B cell (primary cell): ENCODE results near the gene ADGRA3. TPM values are rescaled to one million over a fixed set of nuclear protein-coding genes. Genes with fewer than 3 reads are reported as not detected.

Experiments used
- ATAC-seq: fragments of 200-7000 bp; cut with Tn5 transposase; one replicate; pipeline ENCODE4 v1.10.0; 2021; ENCODE audit warnings: low read depth, mild to moderate bottlenecking, moderate number of reproducible peaks, moderate library complexity
- CTCF ChIA-PET: fragments of 350-600 bp; sonication (Branson Sonifier 250); formaldehyde crosslinking; loops from one replicate; lab custom pipeline; 2021; ENCODE audit warnings: antibody characterized with exemption, inconsistent platforms; lab: Charles Lee
- POLR2A ChIA-PET: fragments of 350-600 bp; sonication (Branson Sonifier 250); formaldehyde crosslinking; loops from one replicate; lab custom pipeline; 2021; ENCODE audit warnings: antibody characterized with exemption; lab: Charles Lee
- DNase-seq: peaks from one replicate; pipeline ENCODE4 v3.0.0; 2013
- H2AFZ ChIP-seq: 2 replicates; pipeline ENCODE4 v1.6.1; 2012; ENCODE audit warnings: mild to moderate bottlenecking, low read depth, low read length; ENCODE audit not compliant: insufficient read depth, poor library complexity, severe bottlenecking
- H3K27ac ChIP-seq, 2 donors: 1 replicate in 1 of 2; 2 replicates in 1 of 2; pipeline ENCODE4 v1.5.1; 2012 to 2013; ENCODE audit warnings: low read length in 2 of 2, mild to moderate bottlenecking in 2 of 2, moderate library complexity in 1 of 2
- H3K27me3 ChIP-seq, 4 experiments: fragments of 200-600 bp in 1 of 4; sonication (generic) in 1 of 4; replicated peaks in 1 of 4; 1 replicate in 2 of 4; 2 replicates in 2 of 4; pipeline versions ENCODE4 v1.6.1 to v1.7.0; 2013 to 2016; ENCODE audit warnings: low read length in 3 of 4, mild to moderate bottlenecking in 2 of 4, mixed read lengths in 1 of 4, moderate library complexity in 1 of 4; ENCODE audit not compliant: insufficient read depth in 4 of 4, control insufficient read depth in 3 of 4; ENCODE audit errors: control extremely low read depth in 1 of 4
- H3K36me3 ChIP-seq, 2 experiments: replicated peaks in 1 of 2; 1 replicate in 1 of 2; 2 replicates in 1 of 2; pipeline versions ENCODE4 v1.6.1 to v1.7.1; 2013; ENCODE audit warnings: low read length in 1 of 2; ENCODE audit not compliant: insufficient read depth in 2 of 2, control insufficient read depth in 1 of 2; ENCODE audit errors: control extremely low read depth in 1 of 2, extremely low read depth in 1 of 2
- H3K4me1 ChIP-seq, 2 donors: fragments of 200-600 bp in 1 of 2; sonication (generic) in 1 of 2; 1 replicate in 1 of 2; 2 replicates in 1 of 2; pipeline versions ENCODE4 v1.5.1 to v1.6.1; 2013 to 2017; ENCODE audit warnings: low read length in 2 of 2; ENCODE audit not compliant: control insufficient read depth in 2 of 2, insufficient read depth in 2 of 2
- H3K4me2 ChIP-seq: replicated peaks from 2 replicates; pipeline ENCODE3; 2012; ENCODE audit warnings: mild to moderate bottlenecking, low read depth, low read length; ENCODE audit not compliant: poor library complexity, severe bottlenecking
- H3K4me3 ChIP-seq, 5 experiments: fragments of 200-600 bp in 1 of 5; sonication (generic) in 1 of 5; 1 replicate in 3 of 5; 2 replicates in 2 of 5; pipeline versions ENCODE4 v1.5.1 to v1.7.0; 2011 to 2016; ENCODE audit warnings: low read length in 4 of 5, mild to moderate bottlenecking in 4 of 5, low read depth in 2 of 5, control low read depth in 1 of 5, moderate library complexity in 1 of 5; ENCODE audit not compliant: insufficient read depth in 1 of 5; ENCODE audit errors: control extremely low read depth in 1 of 5, extremely low read depth in 1 of 5
- H3K79me2 ChIP-seq: fragments of 200-600 bp; sonication (generic); one replicate; pipeline ENCODE4 v1.6.0; 2016; ENCODE audit warnings: low read length; ENCODE audit not compliant: control insufficient read depth, insufficient read depth
- H3K9ac ChIP-seq: fragments of 200-600 bp; sonication (generic); 2 replicates; pipeline ENCODE4 v1.6.1; 2017; ENCODE audit warnings: mild to moderate bottlenecking, low read length, moderate library complexity
- H3K9me3 ChIP-seq, 3 donors: one replicate each; pipeline versions ENCODE4 v1.6.1 to v1.7.1; 2013; ENCODE audit warnings: low read length in 2 of 3; ENCODE audit not compliant: control insufficient read depth in 2 of 3, insufficient read depth in 1 of 3; ENCODE audit errors: control extremely low read depth in 1 of 3
- H4K20me1 ChIP-seq: 2 replicates; pipeline ENCODE4 v1.6.0; 2012; ENCODE audit warnings: mild to moderate bottlenecking, low read length; ENCODE audit not compliant: insufficient read depth, control insufficient read depth, poor library complexity, severe bottlenecking
- H3K27ac Mint-ChIP-seq: one replicate; pipeline ENCODE4 v1.8.0; 2021; ENCODE audit warnings: mixed read lengths
- H3K27me3 Mint-ChIP-seq: one replicate; pipeline ENCODE4 v1.8.0; 2021; ENCODE audit warnings: mixed read lengths
- H3K4me1 Mint-ChIP-seq: one replicate; pipeline ENCODE4 v1.8.0; 2021; ENCODE audit warnings: mixed read lengths
- H3K4me3 Mint-ChIP-seq: one replicate; pipeline ENCODE4 v1.8.0; 2021; ENCODE audit warnings: mixed read lengths
- H3K9me3 Mint-ChIP-seq: one replicate; pipeline ENCODE4 v1.8.0; 2022; ENCODE audit warnings: mixed read lengths; ENCODE audit not compliant: insufficient read depth
- EZH2 ChIP-seq: IDR thresholded peaks from 2 replicates; pipeline ENCODE4 v1.6.1; 2012; ENCODE audit warnings: borderline replicate concordance, low read depth, mild to moderate bottlenecking, moderate library complexity, low read length; ENCODE audit not compliant: insufficient read depth, poor library complexity, severe bottlenecking
- WGBS: methylation state at CpG from one replicate; pipeline ENCODE4 v1.1.5; 2013; ENCODE audit warnings: missing lambda C conversion rate; ENCODE audit not compliant: insufficient coverage; 5-methylcytosine and 5-hydroxymethylcytosine counted together
- intact Hi-C: fragments of 100-400 bp; cut with micrococcal nuclease; formaldehyde crosslinking; loops from one replicate; pipeline ENCODE4 v1.10.0; 2022
- polyA plus RNA-seq: library from polyadenylated mRNA; depleted of rRNA; stranded (reverse); fragments of >200 nt; gene quantifications from 2 replicates; pipeline ENCODE4 v1.2.3, GENCODE V29; 2012
- total RNA-seq, 2 donors: library from RNA; stranded (reverse); fragments of 120-200 nt in 1 of 2; gene quantifications; 1 replicate in 1 of 2; 2 replicates in 1 of 2; pipeline versions ENCODE4 v1.2.3 to v1.2.4, GENCODE V29; 2013 to 2022
- TF ChIP-seq, protein P1 (sequence below): fragments of 200-600 bp; IDR thresholded peaks from one replicate; pipeline ENCODE4 v1.8.0; 2022; ENCODE audit warnings: antibody characterized with exemption, mild to moderate bottlenecking

ADGRA3 gene
- total and polyA plus RNA-seq, 2 donors (not counting 1 experiment from before 2014, with no cell fraction given), result 0.25 TPM; not detected in 1

DNA sequence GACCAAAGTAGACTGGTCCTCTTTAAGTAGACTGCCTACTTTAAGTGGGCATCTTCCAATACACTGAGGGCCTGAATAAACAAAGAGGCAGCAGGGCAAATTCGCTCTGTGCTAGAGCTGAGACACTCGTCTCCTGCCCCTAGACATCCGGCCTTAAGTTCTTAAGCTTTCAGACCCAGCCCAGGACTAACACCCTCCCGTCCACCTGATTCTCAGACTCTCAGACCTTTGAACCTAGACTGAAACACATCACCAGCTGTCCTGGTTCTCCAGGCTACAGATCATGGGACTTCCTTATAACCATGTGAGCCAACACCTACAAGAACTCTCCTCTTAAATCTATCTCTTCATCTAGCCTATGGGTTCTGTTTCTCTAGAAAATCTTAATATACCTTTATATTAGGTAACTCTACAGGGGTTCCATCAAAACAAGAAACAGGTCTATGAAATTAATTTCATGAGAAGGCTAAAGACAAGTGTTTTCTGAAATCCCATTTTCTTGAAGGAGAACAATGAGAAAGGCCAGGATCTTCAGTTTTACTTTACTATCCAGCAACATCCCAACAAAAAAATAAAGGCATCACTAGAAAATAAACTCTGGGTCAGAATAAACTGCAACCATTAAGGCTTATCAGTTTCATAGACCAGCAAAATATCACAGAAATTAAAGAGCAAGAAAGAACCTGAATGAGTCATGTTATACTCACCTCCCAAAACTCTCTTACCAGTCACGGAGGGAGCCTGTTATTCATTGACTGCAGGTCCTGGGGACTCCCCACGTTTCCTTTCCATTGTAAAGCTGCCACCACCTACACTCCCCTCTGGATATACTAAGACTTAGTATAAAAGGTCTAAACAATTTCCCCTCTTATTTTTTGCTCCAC is 14.8 kb downstream of the ADGRA3 start:
- TF ChIP-seq, protein P1, sequence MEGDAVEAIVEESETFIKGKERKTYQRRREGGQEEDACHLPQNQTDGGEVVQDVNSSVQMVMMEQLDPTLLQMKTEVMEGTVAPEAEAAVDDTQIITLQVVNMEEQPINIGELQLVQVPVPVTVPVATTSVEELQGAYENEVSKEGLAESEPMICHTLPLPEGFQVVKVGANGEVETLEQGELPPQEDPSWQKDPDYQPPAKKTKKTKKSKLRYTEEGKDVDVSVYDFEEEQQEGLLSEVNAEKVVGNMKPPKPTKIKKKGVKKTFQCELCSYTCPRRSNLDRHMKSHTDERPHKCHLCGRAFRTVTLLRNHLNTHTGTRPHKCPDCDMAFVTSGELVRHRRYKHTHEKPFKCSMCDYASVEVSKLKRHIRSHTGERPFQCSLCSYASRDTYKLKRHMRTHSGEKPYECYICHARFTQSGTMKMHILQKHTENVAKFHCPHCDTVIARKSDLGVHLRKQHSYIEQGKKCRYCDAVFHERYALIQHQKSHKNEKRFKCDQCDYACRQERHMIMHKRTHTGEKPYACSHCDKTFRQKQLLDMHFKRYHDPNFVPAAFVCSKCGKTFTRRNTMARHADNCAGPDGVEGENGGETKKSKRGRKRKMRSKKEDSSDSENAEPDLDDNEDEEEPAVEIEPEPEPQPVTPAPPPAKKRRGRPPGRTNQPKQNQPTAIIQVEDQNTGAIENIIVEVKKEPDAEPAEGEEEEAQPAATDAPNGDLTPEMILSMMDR, result no peak
- TF ChIP-seq EZH2, result no peak
- H3K4me3 Mint-ChIP-seq, result no peak overlapping the region
- H3K9me3 Mint-ChIP-seq, result peaks cover 2% of the 10 kb centered on the region
- H4K20me1 ChIP-seq, result no peaks in the 10 kb centered on the region
- H3K79me2 ChIP-seq, result no peaks in the 10 kb centered on the region
- H3K4me1 Mint-ChIP-seq, result no peaks in the 10 kb centered on the region
- intact Hi-C loops, result no loop called here
- no peaks in the 10 kb centered on the region for H3K27me3 ChIP-seq
- H3K4me1 ChIP-seq, result no peaks in the 10 kb centered on the region
- H3K9ac ChIP-seq, result no peak overlapping the region
- 96% methylated on average over 4 of the region's 6 CpGs for WGBS
- H3K4me3 ChIP-seq, result no peak overlapping the region
- POLR2A ChIA-PET, result no interaction called here
- no peaks in the 10 kb centered on the region for H3K27me3 Mint-ChIP-seq
- H3K9me3 ChIP-seq, result no peaks in the 10 kb centered on the region
- no peaks in the 10 kb centered on the region for H3K36me3 ChIP-seq
- no peak overlapping the region for H3K27ac ChIP-seq
- H3K4me2 ChIP-seq, result no peak overlapping the region
- ATAC-seq (no peak), DNase-seq (no peak)
- H2AFZ ChIP-seq, result no peak overlapping the region
- CTCF ChIA-PET, result no interaction called here
- H3K27ac Mint-ChIP-seq, result no peak overlapping the region

- no peaks in the 10 kb centered on the region for H3K27me3 Mint-ChIP-seq
- WGBS, result 96% methylated on average over 3 of the region's 8 CpGs
- H3K79me2 ChIP-seq, result no peaks in the 10 kb centered on the region
These were observed 15.7 kb downstream of the ADGRA3 start for GRCh38 chr4:22500128-22500611.

More at GRCh38 chr4:22500128-22500611, 15.7 kb downstream of the ADGRA3 start:
- no peak overlapping the region for H3K4me3 Mint-ChIP-seq
- TF ChIP-seq EZH2, result no peak
- TF ChIP-seq, protein P1, result no peak
- H3K9me3 Mint-ChIP-seq, result peaks cover 2% of the 10 kb centered on the region
- H3K9me3 ChIP-seq, result no peaks in the 10 kb centered on the region
- H3K36me3 ChIP-seq, result no peaks in the 10 kb centered on the region
- no peak overlapping the region for H3K9ac ChIP-seq
- no peak overlapping the region for H3K4me3 ChIP-seq
- no peaks in the 10 kb centered on the region for H3K4me1 Mint-ChIP-seq
- H3K27ac ChIP-seq, result no peak overlapping the region
- no peaks in the 10 kb centered on the region for H4K20me1 ChIP-seq
- ATAC-seq, result no peak
- H2AFZ ChIP-seq, result no peak overlapping the region
- no peak overlapping the region for H3K27ac Mint-ChIP-seq
- POLR2A ChIA-PET, result no interaction called here
- intact Hi-C loops, result no loop called here
- H3K4me2 ChIP-seq, result no peak overlapping the region
- DNase-seq, result no peak
- H3K27me3 ChIP-seq, result no peaks in the 10 kb centered on the region
- H3K4me1 ChIP-seq, result no peaks in the 10 kb centered on the region
- CTCF ChIA-PET, result no interaction called here
